ENCODE data around the gene UBTD1.

GRCh38 chr10:97551271-97551670, 52.5 kb downstream of the UBTD1 start:
- TF ChIP-seq POLR2A (IDR thresholded peaks at IDR 0.05; ENCODE audit: low read length) (no peak), GATA1 (IDR thresholded peaks at IDR 0.05; ENCODE audit: low read depth, low read length) (no peak)

Data from erythroblast (primary cell).